CD4-positive, alpha-beta T cell treated with Interleukin-2 at 100 ng/mL for 4 hours (primary cell): Measurements from ENCODE around the gene CYTL1.

Experiments
- DNase-seq: peaks from one replicate; pipeline ENCODE4 v3.0.0-alpha.2; 2020; ENCODE audit warnings: low spot score

Gene CYTL1

GRCh38 chr4:4968161-4968725, 51.0 kb downstream of the CYTL1 start:
- no peak for DNase-seq
